Astrocyte of the cerebellum (primary cell): Measurements from ENCODE around the gene RTL3.
A peak's percentile ranks its signal among the peaks of the same experiment; 100 is the strongest.
"Not testable (repeated sequence)": the region's sequence is repeated elsewhere in the genome, so short reads cannot be mapped to it uniquely, and the experiment has no call there.

ENCODE experiments used
- DNase-seq: peaks from one replicate; pipeline ENCODE4 v3.0.0-alpha.2; 2011; ENCODE audit warnings: low read depth
- H3K4me3 ChIP-seq: 2 replicates; pipeline ENCODE4 v1.5.1; 2011; ENCODE audit warnings: mild to moderate bottlenecking, low read depth, low read length, moderate library complexity
- in situ Hi-C: cut with HindIII; loops from 2 replicates; pipeline ENCODE4 v1.10.0; 2017; ENCODE audit warnings: low sequenced_read_pairs
- TF ChIP-seq, protein P1 (sequence below): IDR thresholded peaks from 2 replicates; pipeline ENCODE4 v1.5.1; 2012; ENCODE audit warnings: low read length, low read depth, moderate library complexity, mild to moderate bottlenecking; ENCODE audit errors: missing control alignments

The RTL3 gene

DNA sequence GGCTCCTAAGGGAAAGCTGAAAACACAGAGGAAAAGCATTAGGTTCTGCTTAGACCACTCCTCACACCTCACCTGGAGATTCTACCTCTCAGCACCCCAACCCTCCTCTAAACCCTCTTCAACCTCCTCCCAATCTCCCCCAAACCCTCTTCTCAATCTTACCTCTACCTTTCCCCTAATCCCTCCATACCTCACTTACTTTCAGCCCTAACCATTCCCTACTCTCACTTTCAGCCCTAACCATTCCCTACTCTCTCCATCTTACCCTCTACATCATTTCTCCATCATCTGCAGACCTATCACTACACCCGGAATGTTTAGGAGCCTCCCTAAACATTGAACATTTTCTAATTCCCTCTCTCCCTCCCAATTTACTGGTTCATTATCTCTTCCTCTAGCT lies 3.5 kb downstream of the RTL3 start:
- DNase-seq: no peak
- H3K4me3 ChIP-seq: no peak overlapping the region
- TF ChIP-seq, protein P1, sequence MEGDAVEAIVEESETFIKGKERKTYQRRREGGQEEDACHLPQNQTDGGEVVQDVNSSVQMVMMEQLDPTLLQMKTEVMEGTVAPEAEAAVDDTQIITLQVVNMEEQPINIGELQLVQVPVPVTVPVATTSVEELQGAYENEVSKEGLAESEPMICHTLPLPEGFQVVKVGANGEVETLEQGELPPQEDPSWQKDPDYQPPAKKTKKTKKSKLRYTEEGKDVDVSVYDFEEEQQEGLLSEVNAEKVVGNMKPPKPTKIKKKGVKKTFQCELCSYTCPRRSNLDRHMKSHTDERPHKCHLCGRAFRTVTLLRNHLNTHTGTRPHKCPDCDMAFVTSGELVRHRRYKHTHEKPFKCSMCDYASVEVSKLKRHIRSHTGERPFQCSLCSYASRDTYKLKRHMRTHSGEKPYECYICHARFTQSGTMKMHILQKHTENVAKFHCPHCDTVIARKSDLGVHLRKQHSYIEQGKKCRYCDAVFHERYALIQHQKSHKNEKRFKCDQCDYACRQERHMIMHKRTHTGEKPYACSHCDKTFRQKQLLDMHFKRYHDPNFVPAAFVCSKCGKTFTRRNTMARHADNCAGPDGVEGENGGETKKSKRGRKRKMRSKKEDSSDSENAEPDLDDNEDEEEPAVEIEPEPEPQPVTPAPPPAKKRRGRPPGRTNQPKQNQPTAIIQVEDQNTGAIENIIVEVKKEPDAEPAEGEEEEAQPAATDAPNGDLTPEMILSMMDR: no peak
- in situ Hi-C loops: no loop called here

DNA sequence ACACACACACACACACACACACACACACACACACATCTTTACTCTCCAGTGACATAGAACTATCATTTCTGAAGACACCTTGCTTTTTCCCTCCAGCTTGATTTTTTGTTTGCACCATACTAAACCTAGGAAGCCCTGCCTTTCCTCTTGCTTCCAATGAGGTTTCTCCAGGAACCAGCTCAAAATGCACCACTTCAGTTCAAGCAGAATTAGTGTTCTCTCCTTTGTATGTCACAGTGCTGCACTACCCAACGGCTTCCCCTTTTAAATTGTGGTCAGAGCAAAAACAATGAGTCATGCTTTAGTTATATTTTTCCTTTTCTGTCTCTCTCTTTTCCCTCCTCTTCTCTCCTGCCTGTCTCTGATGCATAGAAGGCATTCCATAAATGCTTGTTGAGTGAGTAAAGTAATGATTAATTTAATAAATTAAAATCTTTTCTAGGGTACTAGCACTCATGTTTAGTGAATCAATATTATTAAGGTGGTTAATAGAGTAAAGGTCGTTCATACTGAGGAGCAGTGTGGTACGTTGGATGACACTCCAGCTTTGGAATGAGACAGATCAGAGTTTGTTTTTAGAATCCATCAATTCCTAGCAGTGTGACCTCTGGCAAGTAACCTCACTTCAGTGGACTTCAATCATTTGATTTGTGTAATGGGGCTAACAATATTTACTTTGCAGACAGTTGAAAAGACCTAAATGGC lies 5.9 kb downstream of the RTL3 start:
- in situ Hi-C loops: no loop called here
- TF ChIP-seq, protein P1: no peak
- no peak overlapping the region for H3K4me3 ChIP-seq
- peak; percentile 78 for DNase-seq

DNA sequence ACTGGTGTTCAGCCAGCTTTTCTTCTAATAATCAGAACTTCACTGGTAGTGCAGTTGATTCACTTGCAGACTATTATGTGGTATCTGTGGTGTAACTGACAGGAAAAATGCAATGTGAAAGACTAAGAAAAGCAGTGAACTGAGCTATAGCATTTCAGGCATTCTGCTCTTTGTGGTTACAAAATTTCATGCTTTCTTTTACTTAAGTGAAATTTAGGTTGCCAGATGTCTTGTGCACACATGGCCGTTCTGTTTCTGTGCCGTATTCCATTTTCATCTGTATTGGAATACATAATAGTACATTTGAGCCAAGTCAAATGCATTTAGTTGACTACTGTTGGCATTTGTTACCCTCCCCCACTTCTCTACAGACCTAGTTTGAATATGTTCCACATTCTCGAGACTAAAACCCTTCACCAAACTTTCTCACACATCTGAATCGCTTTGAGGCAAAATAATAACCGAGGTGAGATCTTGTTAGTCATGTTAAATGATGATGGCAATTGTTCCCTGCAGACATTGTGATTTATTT lies 8.2 kb downstream of the RTL3 start:
- no peak overlapping the region for H3K4me3 ChIP-seq
- in situ Hi-C loops: no loop called here
- peak; percentile 87 for DNase-seq
- TF ChIP-seq, protein P1: no peak

DNA sequence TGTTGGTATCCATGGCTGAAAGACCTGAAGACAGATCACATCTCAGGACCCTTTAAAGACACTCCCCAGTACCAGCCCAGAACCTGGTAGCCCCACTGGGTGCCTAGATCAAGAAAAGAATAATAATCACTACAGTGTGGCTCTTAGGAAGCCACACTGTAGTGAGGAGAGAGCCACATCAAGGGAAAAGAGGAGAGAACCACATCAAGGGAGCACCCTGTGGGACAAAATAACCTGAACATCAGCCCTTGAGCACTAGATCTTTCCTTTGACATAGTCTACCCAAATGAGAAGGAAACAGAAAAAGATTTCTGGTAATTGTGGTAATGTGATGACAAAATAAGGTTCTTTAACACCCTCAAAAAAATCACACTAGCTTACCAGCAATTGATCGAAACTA lies 15.3 kb downstream of the RTL3 start:
- DNase-seq: no peak
- no peak overlapping the region for H3K4me3 ChIP-seq
- TF ChIP-seq, protein P1: no peak
- in situ Hi-C loops: no loop called here

DNA sequence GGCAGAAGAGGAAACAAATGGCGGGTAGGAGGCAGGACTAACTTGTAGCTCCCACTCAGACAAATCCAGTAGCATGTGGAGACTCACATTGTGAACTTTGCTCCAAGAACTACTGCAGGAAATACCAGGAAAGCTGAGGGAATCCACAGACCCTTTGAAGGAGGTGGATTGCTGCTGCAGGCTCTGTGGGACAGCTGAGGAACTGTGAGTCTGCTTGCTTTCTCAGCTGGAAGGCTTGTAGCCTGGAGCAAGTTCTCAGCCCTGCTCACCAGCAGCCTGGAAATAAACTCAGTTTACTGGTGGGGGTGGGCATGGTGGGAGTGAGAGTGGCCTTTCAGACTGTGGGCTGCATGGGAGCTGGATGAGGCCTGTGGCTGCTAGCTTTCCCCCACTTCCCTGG lies 16.0 kb downstream of the RTL3 start:
- TF ChIP-seq, protein P1: no peak
- no peak overlapping the region for H3K4me3 ChIP-seq
- peak; percentile 47 for DNase-seq
- in situ Hi-C loops: no loop called here

DNA sequence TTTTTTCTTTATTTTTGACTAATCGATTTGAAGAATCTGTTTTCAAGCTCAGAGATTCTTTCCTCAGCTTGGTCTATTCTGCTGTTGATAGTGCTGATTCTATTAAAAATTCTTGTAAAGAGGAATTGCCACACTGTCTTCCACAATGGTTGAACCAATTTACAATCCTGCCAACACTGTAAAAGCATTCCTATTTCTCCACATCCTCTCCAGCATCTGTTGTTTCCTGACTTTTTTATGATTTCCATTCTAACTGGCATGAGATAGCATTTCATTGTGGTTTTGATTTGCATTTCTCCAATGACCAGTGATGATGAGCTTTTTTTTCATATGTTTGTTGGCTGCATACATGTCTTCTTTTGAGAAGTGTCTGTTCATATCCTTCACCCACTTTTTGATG lies 23.0 kb downstream of the RTL3 start:
- in situ Hi-C loops, H3K4me3 ChIP-seq, DNase-seq: not testable (repeated sequence)
